ENCODE measurements around the gene MAML2. TPM values are rescaled to one million over a fixed set of nuclear protein-coding genes. Genes with fewer than 3 reads are reported as not detected.
A peak's percentile ranks its signal among the peaks of the same experiment; 100 is the strongest.

MAML2 gene
- total and polyA plus RNA-seq, 2 of the 13 experiments (the other 11 are each of a cell fraction or from before 2014, with no cell fraction given) = 2.3 to 25.9 TPM

- TF ChIP-seq, protein P1, sequence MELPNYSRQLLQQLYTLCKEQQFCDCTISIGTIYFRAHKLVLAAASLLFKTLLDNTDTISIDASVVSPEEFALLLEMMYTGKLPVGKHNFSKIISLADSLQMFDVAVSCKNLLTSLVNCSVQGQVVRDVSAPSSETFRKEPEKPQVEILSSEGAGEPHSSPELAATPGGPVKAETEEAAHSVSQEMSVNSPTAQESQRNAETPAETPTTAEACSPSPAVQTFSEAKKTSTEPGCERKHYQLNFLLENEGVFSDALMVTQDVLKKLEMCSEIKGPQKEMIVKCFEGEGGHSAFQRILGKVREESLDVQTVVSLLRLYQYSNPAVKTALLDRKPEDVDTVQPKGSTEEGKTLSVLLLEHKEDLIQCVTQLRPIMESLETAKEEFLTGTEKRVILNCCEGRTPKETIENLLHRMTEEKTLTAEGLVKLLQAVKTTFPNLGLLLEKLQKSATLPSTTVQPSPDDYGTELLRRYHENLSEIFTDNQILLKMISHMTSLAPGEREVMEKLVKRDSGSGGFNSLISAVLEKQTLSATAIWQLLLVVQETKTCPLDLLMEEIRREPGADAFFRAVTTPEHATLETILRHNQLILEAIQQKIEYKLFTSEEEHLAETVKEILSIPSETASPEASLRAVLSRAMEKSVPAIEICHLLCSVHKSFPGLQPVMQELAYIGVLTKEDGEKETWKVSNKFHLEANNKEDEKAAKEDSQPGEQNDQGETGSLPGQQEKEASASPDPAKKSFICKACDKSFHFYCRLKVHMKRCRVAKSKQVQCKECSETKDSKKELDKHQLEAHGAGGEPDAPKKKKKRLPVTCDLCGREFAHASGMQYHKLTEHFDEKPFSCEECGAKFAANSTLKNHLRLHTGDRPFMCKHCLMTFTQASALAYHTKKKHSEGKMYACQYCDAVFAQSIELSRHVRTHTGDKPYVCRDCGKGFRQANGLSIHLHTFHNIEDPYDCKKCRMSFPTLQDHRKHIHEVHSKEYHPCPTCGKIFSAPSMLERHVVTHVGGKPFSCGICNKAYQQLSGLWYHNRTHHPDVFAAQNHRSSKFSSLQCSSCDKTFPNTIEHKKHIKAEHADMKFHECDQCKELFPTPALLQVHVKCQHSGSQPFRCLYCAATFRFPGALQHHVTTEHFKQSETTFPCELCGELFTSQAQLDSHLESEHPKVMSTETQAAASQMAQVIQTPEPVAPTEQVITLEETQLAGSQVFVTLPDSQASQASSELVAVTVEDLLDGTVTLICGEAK (IDR thresholded peaks at IDR 0.05) = no peak
- TF ChIP-seq, protein P1 (CRISPR knock-in tag; IDR thresholded peaks at IDR 0.05) = no peak
- TF ChIP-seq, protein P2, sequence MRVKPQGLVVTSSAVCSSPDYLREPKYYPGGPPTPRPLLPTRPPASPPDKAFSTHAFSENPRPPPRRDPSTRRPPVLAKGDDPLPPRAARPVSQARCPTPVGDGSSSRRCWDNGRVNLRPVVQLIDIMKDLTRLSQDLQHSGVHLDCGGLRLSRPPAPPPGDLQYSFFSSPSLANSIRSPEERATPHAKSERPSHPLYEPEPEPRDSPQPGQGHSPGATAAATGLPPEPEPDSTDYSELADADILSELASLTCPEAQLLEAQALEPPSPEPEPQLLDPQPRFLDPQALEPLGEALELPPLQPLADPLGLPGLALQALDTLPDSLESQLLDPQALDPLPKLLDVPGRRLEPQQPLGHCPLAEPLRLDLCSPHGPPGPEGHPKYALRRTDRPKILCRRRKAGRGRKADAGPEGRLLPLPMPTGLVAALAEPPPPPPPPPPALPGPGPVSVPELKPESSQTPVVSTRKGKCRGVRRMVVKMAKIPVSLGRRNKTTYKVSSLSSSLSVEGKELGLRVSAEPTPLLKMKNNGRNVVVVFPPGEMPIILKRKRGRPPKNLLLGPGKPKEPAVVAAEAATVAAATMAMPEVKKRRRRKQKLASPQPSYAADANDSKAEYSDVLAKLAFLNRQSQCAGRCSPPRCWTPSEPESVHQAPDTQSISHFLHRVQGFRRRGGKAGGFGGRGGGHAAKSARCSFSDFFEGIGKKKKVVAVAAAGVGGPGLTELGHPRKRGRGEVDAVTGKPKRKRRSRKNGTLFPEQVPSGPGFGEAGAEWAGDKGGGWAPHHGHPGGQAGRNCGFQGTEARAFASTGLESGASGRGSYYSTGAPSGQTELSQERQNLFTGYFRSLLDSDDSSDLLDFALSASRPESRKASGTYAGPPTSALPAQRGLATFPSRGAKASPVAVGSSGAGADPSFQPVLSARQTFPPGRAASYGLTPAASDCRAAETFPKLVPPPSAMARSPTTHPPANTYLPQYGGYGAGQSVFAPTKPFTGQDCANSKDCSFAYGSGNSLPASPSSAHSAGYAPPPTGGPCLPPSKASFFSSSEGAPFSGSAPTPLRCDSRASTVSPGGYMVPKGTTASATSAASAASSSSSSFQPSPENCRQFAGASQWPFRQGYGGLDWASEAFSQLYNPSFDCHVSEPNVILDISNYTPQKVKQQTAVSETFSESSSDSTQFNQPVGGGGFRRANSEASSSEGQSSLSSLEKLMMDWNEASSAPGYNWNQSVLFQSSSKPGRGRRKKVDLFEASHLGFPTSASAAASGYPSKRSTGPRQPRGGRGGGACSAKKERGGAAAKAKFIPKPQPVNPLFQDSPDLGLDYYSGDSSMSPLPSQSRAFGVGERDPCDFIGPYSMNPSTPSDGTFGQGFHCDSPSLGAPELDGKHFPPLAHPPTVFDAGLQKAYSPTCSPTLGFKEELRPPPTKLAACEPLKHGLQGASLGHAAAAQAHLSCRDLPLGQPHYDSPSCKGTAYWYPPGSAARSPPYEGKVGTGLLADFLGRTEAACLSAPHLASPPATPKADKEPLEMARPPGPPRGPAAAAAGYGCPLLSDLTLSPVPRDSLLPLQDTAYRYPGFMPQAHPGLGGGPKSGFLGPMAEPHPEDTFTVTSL (CRISPR knock-in tag; IDR thresholded peaks at IDR 0.05; ENCODE audit: borderline replicate concordance) = peak; percentile 64; the same call in 1 of the 2 replicates
- TF ChIP-seq ERF (CRISPR knock-in tag; IDR thresholded peaks at IDR 0.05) (peak; percentile 75), FOXP1 (IDR thresholded peaks at IDR 0.05) (no peak), FOXP1 (CRISPR knock-in tag; IDR thresholded peaks at IDR 0.05) (peak; percentile 68; the same call in 1 of the 2 replicates), ZSCAN20 (CRISPR knock-in tag; IDR thresholded peaks at IDR 0.05; ENCODE audit: borderline replicate concordance) (no peak), HDAC2 (CRISPR knock-in tag; IDR thresholded peaks at IDR 0.05) (peak; percentile 85), RNF219 (CRISPR knock-in tag; IDR thresholded peaks at IDR 0.05) (no peak)
- TF ChIP-seq, protein P3, sequence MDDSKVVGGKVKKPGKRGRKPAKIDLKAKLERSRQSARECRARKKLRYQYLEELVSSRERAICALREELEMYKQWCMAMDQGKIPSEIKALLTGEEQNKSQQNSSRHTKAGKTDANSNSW (CRISPR knock-in tag; IDR thresholded peaks at IDR 0.05; ENCODE audit: borderline replicate concordance) = no peak
These were observed 327.0 kb downstream of the MAML2 start (continued) for GRCh38 chr11:96015906-96016565.
